Lower leg skin (tissue), 3 donors: ENCODE measurements around the gene TCP10L.

Experiments used
- CTCF ChIP-seq, 3 donors: fragments of 450-650 bp; IDR thresholded peaks; one replicate each; pipeline ENCODE4 v1.5.1; 2016; ENCODE audit warnings: antibody characterized with exemption in 3 of 3, mild to moderate bottlenecking in 3 of 3, moderate library complexity in 2 of 3
- POLR2A ChIP-seq, 2 donors: fragments of 450-650 bp; IDR thresholded peaks; one replicate each; pipeline ENCODE4 v1.6.1; 2016 to 2017; ENCODE audit warnings: antibody characterized with exemption in 2 of 2, mild to moderate bottlenecking in 1 of 2, moderate library complexity in 1 of 2

GRCh38 chr21:32604464-32604863 lies 19.1 kb upstream of the TCP10L start:
- TF ChIP-seq CTCF (IDR thresholded peaks at IDR 0.05) (no peak), POLR2A (IDR thresholded peaks at IDR 0.05) (no peak)
